GM21619 (cell line): ENCODE measurements around the gene CEP95.
A peak's percentile ranks its signal among the peaks of the same experiment; 100 is the strongest.
"Not testable (repeated sequence)": the region's sequence is repeated elsewhere in the genome, so short reads cannot be mapped to it uniquely, and the experiment has no call there.

ENCODE experiments used
- ATAC-seq: cut with Tn5 transposase; IDR thresholded peaks from one replicate; pipeline ENCODE4 v1.9.1; 2021; ENCODE audit not compliant: unreplicated experiment

CEP95 gene, protein sequence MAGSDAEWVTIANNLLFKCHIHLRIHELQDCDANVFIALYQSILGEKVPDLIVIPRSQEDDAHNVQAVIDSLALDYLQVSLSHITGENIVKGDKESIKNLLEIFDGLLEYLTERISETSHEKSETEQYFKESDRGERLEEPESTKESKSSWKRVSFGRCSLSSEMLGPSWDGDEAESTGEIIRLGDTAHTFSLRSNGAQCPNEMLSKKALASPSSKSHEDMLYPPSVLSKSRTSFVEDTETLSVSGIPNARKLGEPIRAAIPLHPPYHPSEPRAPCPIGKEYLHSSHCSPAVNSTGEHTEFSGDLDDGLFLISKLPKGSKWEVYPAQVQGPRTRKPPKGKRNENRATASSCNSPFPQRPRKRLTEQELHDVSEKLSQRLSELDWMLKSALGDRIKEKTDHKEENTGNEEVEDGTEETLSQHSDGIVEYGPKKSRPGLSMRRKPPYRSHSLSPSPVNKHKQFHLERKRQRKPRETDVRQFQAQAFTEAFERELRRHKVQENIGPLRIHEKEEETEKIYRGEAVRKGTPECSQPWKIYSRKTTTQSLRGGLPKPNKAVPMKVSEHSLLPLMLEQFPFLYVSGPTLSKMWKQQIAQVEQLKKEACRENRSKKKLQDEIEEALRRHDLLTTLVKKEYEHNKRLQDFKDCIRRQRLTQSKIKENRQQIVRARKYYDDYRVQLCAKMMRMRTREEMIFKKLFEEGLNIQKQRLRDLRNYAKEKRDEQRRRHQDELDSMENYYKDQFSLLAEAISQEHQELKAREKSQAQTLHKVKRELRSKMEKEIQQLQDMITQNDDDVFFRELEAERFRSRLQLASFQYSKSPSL

DNA sequence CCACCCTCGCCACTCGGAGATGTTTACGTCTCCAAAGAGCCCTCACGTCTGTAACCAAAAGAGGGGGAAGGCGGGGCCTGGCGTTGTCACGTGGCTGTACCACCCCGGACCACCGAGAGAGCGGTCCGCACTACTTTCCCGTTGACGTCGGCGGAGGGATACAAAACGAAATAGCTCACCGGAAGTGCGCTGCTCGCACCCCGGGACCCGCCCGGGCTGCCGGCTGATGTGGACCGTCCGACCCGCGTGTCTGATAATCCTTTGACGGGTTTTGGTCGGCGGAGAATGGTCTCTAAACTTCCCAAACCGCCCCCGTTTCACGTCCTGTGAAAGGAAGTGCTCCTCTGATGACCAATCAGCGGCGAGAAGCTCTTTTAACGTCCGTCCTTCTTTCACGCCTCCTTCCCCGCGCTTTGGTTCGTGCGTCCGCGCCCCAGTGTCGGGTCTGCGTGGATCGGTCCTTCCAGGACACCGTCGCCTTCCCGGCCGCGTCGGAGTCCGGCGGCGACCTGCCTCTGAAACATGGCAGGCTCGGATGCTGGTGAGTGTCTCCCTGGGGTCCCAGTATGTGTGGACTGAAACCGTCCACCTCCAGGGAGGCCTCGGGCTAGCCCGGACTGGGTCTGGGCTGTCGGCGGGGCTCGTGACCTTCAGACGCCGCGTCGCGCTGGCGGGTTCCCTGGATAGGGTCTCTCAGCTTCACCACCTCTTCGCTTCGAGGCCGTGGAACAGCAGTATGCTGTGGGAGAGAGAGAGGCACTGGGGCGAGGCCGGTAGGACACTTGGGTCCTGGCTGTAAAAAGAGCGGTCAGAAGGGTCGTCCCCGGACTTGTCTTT lies at the start of gene CEP95:
CEP95 (plus strand) TSS at position 402 of the 837 bp plus-strand sequence; CDS start at position 523, 121 bp downstream.
- peak; percentile 60 for ATAC-seq

DNA sequence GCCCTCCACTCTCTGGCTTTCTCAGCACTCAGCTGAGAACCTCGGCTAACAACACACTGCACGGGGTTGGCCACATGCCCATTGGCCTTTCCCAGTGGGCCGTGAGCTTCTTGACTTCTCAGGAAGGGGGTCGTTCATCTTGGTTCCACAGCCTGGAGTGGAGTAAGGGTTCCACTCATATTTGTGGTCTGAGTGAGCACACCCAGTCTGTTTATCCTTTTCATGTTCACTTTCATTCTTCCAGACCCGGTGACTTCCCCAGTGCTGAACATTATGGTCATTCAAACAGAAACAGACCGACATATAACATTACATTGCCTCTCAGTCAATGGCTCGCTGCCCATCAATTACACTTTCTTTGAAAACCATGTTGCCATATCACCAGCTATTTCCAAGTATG lies 49.6 kb upstream of the CEP95 start:
- no peak for ATAC-seq

DNA sequence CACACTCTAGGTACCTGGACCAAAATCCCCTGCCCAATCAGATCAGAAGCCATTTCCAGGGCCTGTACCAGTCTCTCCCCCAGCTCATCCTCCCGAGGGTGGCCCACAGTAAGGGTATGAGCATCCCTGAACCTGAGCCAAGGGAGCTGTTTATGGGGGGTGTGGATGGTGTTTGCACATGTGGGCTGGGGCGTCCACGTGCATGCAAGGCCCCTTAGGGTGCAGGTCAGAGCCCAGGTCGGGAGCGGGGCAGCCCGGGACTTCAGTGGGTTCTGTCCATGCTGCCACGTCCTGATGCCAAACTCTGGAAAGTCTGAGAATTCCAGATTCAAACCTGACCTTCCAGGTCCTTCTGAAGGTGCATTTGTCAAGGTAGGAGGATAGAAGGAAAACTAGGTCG lies 48.0 kb upstream of the CEP95 start:
- ATAC-seq, result no peak

DNA sequence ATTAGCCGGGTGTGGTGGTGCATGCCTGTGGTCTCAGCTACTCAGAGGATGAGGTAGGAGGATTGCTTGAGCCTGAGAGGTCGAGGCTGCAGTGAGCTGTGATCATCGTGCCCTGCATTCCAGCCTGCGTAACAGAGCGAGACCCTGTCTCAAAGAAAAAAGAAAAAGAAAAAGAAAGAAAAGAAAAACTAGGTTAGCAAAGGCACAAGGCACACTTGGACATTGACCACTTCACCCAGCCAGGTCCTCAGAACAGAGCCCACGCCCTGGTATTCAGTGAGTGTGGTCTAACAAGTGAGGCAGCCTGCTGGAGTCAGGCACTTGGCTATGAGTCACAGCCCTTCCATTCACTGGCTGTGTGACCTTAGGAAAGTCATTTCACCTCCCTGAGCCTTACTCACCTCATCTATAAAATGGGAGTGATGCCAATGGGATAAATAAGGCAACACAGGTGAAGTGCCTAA lies 47.5 kb upstream of the CEP95 start:
- ATAC-seq, result no peak

DNA sequence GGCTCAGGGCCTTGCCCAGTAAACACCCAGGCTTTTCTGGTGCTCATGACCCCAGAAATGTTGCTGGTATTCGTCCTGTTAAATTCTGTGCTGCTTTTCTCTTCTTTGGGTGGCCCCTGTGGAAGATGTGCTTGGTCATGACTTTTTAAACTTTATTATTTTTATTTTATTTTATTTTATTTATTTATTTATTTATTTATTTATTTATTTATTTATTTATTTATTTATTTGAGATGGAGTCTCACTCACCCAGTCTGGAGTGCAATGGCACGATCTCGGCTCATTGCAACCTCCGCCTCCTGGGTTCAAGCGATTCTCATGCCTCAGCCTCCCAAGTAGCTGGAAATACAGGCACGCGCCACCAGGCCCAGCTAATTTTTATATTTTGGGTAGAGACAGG lies 47.0 kb upstream of the CEP95 start:
- ATAC-seq, result not testable (repeated sequence)

DNA sequence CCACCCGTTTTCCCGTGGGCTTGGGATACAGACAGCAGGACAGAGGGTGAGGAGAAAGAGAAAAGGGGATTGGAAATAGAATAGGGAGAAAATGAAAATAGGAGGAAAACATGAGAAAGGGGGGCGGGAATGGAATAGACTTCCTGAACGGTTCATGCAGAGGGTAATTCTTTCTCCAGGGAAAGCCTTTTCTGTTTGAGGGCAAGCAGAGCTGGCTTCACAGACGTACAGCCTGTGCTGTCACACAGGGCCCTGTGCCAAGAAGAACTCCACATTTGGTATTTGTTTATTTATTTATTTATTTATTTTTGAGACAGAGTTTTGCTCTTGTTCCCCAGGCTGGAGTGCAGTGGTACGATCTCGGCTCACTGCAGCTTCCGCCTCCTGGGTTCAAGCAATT lies 45.8 kb upstream of the CEP95 start:
- no peak for ATAC-seq

DNA sequence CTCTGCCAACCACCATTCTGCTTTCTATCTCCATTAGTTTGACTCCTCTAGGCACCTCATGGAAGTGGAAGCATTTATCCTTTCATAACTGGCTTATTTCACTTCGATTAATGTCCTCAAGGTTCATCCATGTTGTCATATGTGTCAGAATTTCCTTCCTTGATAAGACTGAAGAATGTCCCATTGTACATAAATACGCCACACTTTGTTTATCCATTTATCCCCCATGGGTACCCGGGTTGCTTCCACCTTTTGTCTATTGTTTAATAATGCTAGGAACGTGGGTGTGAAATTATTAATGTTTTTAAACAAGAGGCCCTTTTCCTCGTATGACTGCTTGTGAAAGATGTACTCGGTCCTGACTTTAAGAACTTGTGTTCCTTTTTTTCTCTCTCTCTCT lies 45.0 kb upstream of the CEP95 start:
- ATAC-seq, result no peak

DNA sequence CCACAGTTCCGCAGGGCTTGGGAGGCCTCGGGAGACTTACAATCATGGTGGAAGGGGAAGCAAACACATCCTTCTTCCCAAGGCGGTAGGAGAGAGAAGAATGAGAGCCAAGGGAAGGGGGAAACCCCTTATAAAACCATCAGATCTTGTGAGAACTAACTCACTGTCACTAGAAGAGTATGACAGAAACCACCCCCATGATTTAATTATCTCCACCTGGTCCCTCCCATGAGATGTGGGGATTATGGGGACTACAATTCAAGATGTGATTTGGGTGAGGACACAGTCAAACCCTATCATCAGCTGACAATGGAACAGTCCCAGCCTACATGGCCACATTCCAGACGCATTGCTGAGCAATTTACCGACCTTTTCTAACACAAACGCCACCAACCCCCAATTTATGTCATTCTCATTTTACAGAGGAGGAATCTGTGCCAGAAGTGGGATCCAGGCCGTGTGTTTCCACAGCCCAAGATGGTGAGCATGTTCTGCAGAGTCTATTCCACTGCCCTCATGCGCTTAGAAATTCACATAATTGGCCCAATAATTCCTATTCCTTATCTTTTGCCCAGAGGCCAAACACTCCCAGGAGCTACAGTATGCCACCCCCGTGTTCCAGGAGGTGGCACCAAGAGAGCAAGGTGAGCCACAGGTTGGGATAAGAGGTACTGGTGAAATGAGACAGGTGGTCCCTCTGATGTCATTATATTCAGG lies 40.6 kb upstream of the CEP95 start:
- no peak for ATAC-seq

DNA sequence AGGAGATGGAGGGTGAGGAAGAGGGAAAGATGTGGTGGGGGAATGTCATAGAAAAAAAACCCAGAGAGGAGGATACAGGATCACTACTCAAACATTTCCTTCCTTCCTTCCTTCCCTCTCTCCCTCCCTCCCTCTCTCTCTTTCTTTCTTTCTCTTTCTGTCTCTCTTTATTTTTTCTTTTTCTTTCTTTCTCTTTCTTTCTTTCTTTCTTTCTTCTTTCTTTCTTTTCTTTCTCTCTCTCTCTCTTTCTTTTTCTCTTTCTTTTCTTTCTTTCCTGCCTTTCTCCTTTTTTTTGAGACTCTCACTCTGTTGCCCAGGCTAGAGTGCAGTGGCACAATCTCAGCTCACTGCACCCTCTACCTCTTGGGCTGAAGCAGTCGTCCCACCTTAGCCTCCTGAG lies 39.9 kb upstream of the CEP95 start:
- ATAC-seq, result not testable (repeated sequence)

DNA sequence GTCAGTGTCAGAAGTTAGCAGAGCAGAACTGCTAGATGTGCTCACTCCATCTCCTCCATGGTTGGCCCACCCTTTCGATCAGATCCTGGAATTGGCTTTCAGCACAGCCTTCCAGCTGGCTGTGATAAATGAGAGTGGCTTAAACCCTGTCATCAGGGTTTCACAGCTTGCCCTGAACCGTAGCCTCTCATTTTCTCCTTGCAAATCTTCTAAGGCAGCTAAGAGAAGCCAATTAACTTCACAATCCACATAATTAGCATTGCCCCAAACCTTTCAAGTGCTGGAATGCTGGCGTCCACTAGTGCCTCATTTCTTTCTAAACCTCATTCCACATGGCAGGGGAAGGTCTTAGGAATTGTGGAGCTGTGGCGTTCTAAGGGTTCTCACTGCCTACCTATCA lies 36.2 kb upstream of the CEP95 start:
- no peak for ATAC-seq

DNA sequence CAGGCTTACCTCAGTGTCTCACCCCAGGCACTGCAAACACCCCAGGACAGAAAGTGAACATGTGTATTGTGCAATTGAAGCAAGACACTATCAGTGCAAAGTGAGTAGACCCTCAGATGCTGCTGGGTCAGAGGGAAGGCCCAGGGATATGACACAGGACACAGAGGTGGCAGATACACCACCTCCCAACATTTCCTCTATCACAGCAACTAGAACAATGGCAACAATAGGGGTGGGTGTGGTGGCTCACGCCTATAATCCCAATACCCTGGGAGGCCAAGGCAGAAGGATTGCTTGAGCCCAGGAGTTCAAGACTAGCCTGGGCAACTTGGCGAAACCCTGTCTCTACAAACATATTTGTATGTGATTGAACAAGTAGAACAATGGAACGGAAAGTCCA lies 35.3 kb upstream of the CEP95 start:
- no peak for ATAC-seq

DNA sequence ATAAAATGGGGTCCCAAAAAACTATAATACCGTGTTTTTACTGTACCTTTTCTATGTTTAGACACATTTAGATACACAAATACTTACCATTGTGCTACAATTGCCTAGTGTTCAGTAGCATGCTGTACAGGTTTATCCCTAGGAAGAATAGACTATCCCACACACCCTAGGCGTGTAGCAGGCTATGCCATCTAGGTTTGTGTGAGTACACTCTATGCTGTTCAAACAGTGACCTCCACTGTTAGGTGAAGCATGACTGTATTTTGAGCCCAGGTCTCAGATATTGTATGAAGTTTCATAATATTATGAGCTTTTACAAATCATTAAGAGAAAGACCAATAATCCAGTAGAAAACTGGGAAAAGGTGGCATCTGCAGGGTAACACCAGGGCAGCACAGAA lies 34.2 kb upstream of the CEP95 start:
- no peak for ATAC-seq

DNA sequence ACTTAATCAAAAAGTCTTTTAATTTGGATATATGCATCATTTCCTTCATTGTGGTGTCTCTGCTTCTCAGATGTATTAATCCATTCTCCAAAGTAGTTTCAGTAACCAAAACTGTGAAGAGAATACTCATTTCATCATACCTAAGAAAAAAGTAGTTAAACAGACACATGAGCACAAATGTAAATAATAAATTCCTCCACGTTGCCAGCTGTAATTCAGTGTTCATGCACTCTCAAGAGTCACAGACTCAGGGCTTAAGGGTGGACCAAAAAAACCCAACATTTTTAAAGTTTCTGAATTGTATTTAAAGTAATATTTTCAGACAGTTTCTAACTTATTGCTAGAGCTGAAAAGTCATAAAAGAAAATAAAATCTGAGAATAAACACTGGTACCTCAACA lies 28.9 kb upstream of the CEP95 start:
- ATAC-seq, result no peak

DNA sequence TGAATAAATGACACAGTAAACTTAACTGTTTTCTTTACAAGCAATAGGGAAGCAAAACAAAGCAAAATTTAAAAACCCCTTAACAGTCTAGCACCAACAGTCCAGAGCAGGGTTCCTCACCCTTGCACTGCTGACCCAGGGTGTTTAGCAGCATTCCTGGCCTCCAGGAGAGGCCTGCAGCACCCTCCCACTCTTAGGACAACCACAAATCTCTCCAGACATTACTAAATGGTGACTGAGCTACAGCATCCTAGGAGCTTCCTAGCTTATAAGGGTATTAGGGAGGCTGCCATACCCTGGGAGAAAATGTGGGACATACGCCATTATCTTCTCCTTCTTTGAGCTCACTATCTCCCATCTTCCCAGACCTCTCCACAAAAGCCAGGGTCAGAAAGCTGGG lies 25.8 kb upstream of the CEP95 start:
- no peak for ATAC-seq

DNA sequence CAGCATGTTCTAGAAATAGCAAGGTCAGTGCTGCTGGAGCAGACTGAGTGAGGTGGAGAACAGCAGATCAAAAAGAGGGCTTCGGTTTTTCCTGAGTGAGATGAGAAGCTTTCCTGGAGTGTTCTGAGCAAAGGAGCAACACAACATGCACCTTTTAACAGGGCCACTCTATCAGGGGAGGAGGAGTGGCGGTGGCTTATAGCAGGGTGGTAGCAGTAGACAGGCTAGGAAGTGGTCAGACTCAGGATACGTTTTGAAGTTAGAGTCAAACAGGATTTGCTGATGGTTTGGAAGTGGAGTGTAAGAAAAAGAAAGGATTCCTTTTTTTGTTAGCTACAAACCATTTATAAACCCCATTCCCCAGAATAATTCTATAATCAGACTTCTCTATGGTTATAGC lies 22.4 kb upstream of the CEP95 start:
- no peak for ATAC-seq

DNA sequence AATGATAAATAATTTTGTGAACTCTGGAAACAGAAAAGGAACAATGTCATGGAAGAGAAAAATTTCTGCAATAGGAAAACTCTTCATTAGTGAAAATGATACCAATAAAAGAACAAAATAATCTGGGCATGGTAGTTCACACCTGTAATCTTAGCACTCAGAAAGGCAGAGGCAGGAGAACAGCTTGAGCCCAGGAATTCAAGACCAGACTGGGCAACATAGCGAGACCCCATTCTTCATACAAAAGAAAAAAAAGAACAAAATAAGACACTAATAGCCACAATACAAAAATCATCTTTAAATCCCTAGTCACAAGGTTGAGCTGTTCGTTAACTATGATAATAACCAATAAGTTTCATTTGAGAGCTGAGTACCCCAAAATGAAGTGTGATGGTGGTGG lies 18.5 kb upstream of the CEP95 start:
- ATAC-seq, result no peak

DNA sequence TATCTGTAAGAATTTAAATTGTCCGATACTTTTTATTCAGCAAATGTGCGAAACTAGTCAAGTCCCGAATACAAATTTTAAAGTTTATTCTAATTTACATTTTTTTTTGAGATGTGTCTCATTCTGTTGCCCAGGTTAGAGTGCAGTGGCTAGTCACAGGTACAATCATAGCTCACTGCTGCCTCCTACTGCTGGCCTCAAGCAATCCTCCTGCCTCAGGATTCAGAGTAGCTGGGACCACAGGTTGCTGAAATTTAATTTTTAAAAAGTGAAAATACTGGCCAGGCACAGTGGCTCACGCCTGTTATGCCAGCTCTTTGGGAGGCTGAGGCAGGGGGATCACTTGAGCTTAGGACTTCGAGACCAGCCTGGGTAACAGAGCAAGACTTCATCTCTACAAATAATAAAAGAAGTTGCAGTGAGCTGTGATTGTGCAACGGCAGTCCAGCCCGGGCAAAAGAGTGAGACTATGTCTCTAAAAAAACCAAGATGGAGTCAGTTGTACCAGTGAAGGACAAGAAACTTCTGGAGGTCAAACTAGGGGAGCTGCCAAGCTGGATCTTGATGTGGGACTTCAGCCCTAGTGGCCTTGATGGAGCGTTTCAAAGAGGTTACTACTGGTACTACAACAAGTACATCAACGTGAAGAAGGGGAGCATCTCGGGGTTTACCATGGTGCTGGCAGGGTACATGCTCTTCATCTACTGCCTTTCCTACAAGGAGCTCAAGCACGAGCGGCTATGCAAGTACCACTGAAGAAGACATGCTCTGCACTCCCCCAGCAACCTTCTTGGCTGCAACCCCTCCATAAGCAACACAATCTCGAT lies 15.5 kb upstream of the CEP95 start:
- ATAC-seq, result no peak

DNA sequence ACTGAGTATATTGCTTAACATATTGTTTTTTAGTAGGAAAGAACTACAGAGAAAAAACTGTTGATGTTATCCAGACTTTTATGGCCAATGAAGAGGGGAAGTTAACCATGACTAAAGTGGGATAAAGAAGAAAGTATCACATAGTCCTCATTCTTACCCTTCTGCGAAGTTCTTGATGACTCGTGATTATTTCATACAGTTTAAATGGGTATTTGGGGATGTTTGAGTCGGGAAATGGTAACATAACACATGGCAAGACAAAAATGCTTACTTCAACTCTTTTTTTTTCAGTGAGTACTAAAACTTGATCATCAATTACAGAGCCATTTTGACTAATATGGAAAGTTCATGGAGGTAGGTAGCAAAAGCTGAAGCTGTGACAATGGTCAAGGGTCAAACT lies 14.8 kb upstream of the CEP95 start:
- ATAC-seq, result no peak

DNA sequence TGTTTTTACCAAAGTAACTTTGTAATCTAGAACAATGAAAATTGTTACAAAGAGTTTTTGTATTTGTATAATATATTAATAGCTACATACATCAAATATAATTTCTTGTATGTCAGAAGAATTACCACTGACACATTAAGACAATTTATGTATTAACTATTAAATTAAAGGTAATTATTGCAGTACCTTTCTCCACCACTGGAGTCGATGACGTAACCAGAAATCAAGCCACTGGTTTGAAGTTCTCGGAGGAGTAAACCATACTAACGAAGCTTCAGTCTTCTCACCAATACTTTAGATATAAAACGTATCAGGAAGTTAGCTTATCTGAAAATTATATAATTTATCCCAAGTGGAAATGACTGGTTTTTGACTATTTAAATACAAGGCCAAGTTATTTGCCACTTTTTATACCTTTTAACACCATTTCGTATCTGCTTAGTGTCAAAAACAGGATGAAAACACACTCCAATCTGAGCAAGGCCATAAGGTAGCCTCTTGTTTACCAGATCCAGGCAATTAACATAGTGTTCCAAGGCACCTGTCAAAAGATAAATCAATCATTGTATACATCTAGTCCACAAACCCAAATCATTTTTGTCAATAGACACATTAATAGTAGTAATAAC lies 14.2 kb upstream of the CEP95 start:
- ATAC-seq, result no peak
